ENCODE results near the gene TNNC1. TPM values are rescaled to one million over a fixed set of nuclear protein-coding genes. Genes with fewer than 3 reads are reported as not detected.

TNNC1 gene
- total RNA-seq, 2 experiments from 2014 or later = 5.3 to 6.6 TPM

DNA sequence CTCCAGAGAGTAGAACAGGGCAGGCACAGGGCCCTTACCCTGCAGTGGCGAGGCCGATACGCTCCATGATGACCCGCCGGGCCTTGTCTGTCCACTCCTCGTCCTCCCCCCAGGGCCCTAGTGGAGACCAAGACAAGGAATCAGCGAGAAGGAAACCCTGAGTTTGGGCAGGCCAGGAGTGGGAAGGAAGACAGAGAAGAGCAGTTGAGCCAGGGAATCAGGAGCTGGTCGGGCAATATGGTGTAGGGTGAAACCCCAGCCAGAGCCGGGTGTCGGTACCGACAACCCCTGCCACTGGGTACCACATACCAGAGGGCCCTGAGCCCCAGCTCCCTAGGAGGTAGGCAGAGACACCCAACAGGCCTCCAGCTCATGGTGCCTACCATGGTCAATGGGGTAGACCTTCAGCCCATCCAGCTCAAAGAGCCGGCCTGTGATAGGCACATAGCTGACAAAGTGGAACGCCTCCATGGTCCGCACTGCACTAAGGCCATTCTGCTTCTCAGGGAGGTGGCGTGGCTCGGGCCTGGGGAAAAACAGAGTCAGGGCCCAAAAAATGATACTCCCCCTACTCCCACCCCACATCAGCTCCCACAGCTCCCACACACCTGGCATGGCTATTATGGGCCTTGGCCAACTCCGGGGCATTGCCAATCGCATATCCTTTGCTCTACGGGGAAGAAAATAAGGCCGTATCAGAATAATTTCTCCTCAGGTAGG, 46.9 kb downstream of the TNNC1 start:
- H3K36me3 Mint-ChIP-seq (ENCODE audit: low read depth) = peaks cover 84% of the 10 kb centered on the region
- H3K27me3 ChIP-seq (ENCODE audit: control insufficient read depth in 1 of 2, insufficient read depth in 2 of 2, low read length in 2 of 2) = no peaks in the 10 kb centered on the region
- peaks cover 29% of the 10 kb centered on the region for H3K4me1 Mint-ChIP-seq (ENCODE audit: low read depth)
- H3K4me3 ChIP-seq (ENCODE audit: low read length) = no peak overlapping the region
- intact Hi-C loops (cut with DNase I, micrococcal nuclease) = loop anchor here in 1 of 2 experiments (2.0 to 5.0 kb wide), 4 partner anchors 116 to 410 kb away; partner anchors contain the start of genes RPL29 and TWF2
- DNase-seq = peak in 1 of 14 experiments; percentile 24
- TF ChIP-seq, protein P1, sequence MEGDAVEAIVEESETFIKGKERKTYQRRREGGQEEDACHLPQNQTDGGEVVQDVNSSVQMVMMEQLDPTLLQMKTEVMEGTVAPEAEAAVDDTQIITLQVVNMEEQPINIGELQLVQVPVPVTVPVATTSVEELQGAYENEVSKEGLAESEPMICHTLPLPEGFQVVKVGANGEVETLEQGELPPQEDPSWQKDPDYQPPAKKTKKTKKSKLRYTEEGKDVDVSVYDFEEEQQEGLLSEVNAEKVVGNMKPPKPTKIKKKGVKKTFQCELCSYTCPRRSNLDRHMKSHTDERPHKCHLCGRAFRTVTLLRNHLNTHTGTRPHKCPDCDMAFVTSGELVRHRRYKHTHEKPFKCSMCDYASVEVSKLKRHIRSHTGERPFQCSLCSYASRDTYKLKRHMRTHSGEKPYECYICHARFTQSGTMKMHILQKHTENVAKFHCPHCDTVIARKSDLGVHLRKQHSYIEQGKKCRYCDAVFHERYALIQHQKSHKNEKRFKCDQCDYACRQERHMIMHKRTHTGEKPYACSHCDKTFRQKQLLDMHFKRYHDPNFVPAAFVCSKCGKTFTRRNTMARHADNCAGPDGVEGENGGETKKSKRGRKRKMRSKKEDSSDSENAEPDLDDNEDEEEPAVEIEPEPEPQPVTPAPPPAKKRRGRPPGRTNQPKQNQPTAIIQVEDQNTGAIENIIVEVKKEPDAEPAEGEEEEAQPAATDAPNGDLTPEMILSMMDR (IDR thresholded peaks at IDR 0.05) = no peak
- CTCF ChIA-PET = no interaction called here
- H3K4me3 Mint-ChIP-seq = peak overlapping the region; percentile 38
- no peaks in the 10 kb centered on the region for H3K9me3 Mint-ChIP-seq
- no peaks in the 10 kb centered on the region for H3K9me3 ChIP-seq (ENCODE audit: control insufficient read depth in 1 of 2, insufficient read depth in 1 of 2, low read length in 2 of 2)
- H3K27ac ChIP-seq (ENCODE audit: low read depth in 1 of 2, low read length in 2 of 2) = no peak overlapping the region
- POLR2A ChIA-PET = interaction anchor here (0.9 kb wide), 1 partner anchor 125 kb away, joined by 3 read pairs; no protein-coding TSS in a partner anchor
- no peak for ATAC-seq (ENCODE audit: poor library complexity)
- H3K4me1 ChIP-seq (ENCODE audit: insufficient read depth, low read length) = peaks cover 46% of the 10 kb centered on the region
- H3K27ac Mint-ChIP-seq = peak overlapping the region; percentile 97
- H3K27me3 Mint-ChIP-seq = no peaks in the 10 kb centered on the region
- peaks cover 61% of the 10 kb centered on the region for H3K36me3 ChIP-seq (ENCODE audit: insufficient read depth, low read length)

DNA sequence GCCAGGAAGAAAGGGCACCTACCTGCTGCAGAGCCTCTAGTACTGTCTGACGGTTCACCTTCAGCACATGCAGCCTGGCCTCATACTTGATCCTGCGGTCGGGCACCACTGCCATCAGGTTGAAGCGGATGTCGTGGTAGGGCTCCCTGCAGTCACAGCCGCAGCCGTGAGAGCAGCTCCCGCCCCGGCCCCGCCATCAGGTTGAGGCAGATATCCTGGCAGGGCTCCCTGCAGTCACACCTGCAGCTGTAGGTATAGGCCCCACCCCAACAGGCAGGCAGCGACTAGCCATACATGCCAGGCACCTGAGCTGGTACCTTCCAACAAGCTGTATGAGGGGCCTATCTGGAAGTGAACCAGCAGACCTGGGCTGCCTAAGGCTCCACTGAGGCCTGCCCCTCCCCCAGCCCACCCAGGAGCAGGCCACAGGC, 47.6 kb downstream of the TNNC1 start:
- no peak overlapping the region for H3K4me3 ChIP-seq (ENCODE audit: low read length)
- H3K27me3 ChIP-seq (ENCODE audit: control insufficient read depth in 1 of 2, insufficient read depth in 2 of 2, low read length in 2 of 2) = no peaks in the 10 kb centered on the region
- Mint-ChIP-seq H3K4me3 (peak overlapping the region; percentile 38), H3K27me3 (no peaks in the 10 kb centered on the region), H3K27ac (no peak overlapping the region), H3K4me1 (ENCODE audit: low read depth) (peaks cover 22% of the 10 kb centered on the region), H3K36me3 (ENCODE audit: low read depth) (peaks cover 91% of the 10 kb centered on the region), H3K9me3 (no peaks in the 10 kb centered on the region)
- no peak overlapping the region for H3K27ac ChIP-seq (ENCODE audit: low read depth in 1 of 2, low read length in 2 of 2)
- H3K36me3 ChIP-seq (ENCODE audit: insufficient read depth, low read length) = peaks cover 68% of the 10 kb centered on the region
- ATAC-seq (ENCODE audit: poor library complexity) = no peak
- intact Hi-C loops (cut with DNase I, micrococcal nuclease) = loop anchor here in 1 of 2 experiments (2.0 to 5.0 kb wide), 4 partner anchors 115 to 409 kb away; partner anchors contain the start of genes RPL29 and TWF2
- no peaks in the 10 kb centered on the region for H3K9me3 ChIP-seq (ENCODE audit: control insufficient read depth in 1 of 2, insufficient read depth in 1 of 2, low read length in 2 of 2)
- peaks cover 39% of the 10 kb centered on the region for H3K4me1 ChIP-seq (ENCODE audit: insufficient read depth, low read length)
- POLR2A ChIA-PET = interaction anchor here (0.9 kb wide), 1 partner anchor 125 kb away, joined by 3 read pairs; no protein-coding TSS in a partner anchor
- TF ChIP-seq, protein P1 (IDR thresholded peaks at IDR 0.05) = no peak
- DNase-seq = peak in 2 of 14 experiments; percentile 1 to 7
- CTCF ChIA-PET = no interaction called here

DNA sequence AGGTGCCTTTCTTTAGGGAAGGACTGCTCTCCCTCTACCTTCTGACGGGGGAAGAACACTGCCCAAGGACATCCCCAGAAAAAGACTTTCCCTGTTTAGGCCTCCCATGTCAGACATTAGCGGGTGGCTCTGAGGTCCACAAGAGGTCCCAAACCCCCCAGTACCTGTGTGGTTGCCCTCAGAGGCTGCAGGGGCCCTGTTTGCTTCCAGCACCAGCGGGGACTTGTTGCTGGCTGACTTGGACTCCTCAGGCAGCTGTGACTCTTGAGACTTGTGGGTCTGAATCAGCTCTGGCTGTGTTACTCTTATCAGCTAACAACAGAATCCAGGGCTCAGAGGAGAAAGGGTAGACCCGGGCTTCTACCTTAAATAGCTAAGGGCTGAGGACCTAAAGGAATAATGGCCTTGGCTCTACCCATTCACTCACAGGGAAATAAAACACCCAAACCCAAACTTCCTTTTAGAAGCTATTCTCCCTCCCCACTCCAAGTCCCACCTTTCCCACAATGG, 48.2 kb downstream of the TNNC1 start:
- no peak overlapping the region for H3K4me3 ChIP-seq (ENCODE audit: low read length)
- peaks cover 91% of the 10 kb centered on the region for H3K36me3 Mint-ChIP-seq (ENCODE audit: low read depth)
- ChIA-PET CTCF (no interaction called here), POLR2A (interaction anchor here (0.9 kb wide), 1 partner anchor 124 kb away, joined by 3 read pairs; no protein-coding TSS in a partner anchor)
- no peaks in the 10 kb centered on the region for H3K27me3 Mint-ChIP-seq
- peaks cover 74% of the 10 kb centered on the region for H3K36me3 ChIP-seq (ENCODE audit: insufficient read depth, low read length)
- peak in 1 of 14 experiments; percentile 0 for DNase-seq
- no peak for ATAC-seq (ENCODE audit: poor library complexity)
- TF ChIP-seq, protein P1 (IDR thresholded peaks at IDR 0.05) = no peak
- no peak overlapping the region for H3K27ac ChIP-seq (ENCODE audit: low read depth in 1 of 2, low read length in 2 of 2)
- no peak overlapping the region for H3K4me3 Mint-ChIP-seq
- peaks cover 17% of the 10 kb centered on the region for H3K4me1 Mint-ChIP-seq (ENCODE audit: low read depth)
- H3K27ac Mint-ChIP-seq = no peak overlapping the region
- intact Hi-C loops (cut with DNase I, micrococcal nuclease) = loop anchor here in 1 of 2 experiments (2.0 to 5.0 kb wide), 4 partner anchors 115 to 408 kb away; partner anchors contain the start of genes RPL29 and TWF2
- peaks cover 34% of the 10 kb centered on the region for H3K4me1 ChIP-seq (ENCODE audit: insufficient read depth, low read length)
- no peaks in the 10 kb centered on the region for H3K27me3 ChIP-seq (ENCODE audit: control insufficient read depth in 1 of 2, insufficient read depth in 2 of 2, low read length in 2 of 2)
- H3K9me3 Mint-ChIP-seq = no peaks in the 10 kb centered on the region
- H3K9me3 ChIP-seq (ENCODE audit: control insufficient read depth in 1 of 2, insufficient read depth in 1 of 2, low read length in 2 of 2) = no peaks in the 10 kb centered on the region

Data from CD4-positive, alpha-beta T cell (primary cell).